DND-41 (cell line): Measurements from ENCODE around the gene MRTFA.
"Not testable (repeated sequence)": the region's sequence is repeated elsewhere in the genome, so short reads cannot be mapped to it uniquely, and the experiment has no call there.

Source experiments
- ATAC-seq: fragments of 200-7000 bp; cut with Tn5 transposase; 3 replicates; pipeline ENCODE4 v1.9.1; 2021; ENCODE audit warnings: low read depth; ENCODE audit not compliant: insufficient read depth
- DNase-seq: peaks from one replicate; pipeline ENCODE4 v3.0.0-alpha.2; 2020
- H2AFZ ChIP-seq: 2 replicates; pipeline ENCODE4 v1.6.0; 2012; ENCODE audit warnings: low read depth, low read length
- H3K27ac ChIP-seq: 2 replicates; pipeline ENCODE4 v1.5.1; 2012; ENCODE audit warnings: low read length, inconsistent platforms
- H3K27me3 ChIP-seq: fragments of 200-600 bp; sonication (generic); 2 replicates; pipeline ENCODE4 v1.6.0; 2012; ENCODE audit warnings: low read length, mild to moderate bottlenecking, inconsistent platforms; ENCODE audit not compliant: insufficient read depth, poor library complexity
- H3K36me3 ChIP-seq: 2 replicates; pipeline ENCODE4 v1.5.1; 2012; ENCODE audit warnings: low read length, inconsistent platforms; ENCODE audit not compliant: insufficient read depth
- H3K4me1 ChIP-seq: 2 replicates; pipeline ENCODE4 v1.5.1; 2012; ENCODE audit warnings: mild to moderate bottlenecking, low read length; ENCODE audit not compliant: insufficient read depth
- H3K4me2 ChIP-seq: 2 replicates; pipeline ENCODE4 v1.6.0; 2012; ENCODE audit warnings: mild to moderate bottlenecking, moderate library complexity, low read length, inconsistent platforms; ENCODE audit not compliant: insufficient read depth
- H3K4me3 ChIP-seq, 2 experiments: fragments of 200-600 bp in 1 of 2; shearing (Covaris generic) in 1 of 2; 2 replicates each; pipeline ENCODE4 v1.5.1; 2012 to 2016; ENCODE audit warnings: inconsistent platforms in 2 of 2, low read length in 2 of 2, mild to moderate bottlenecking in 2 of 2, low read depth in 1 of 2, moderate library complexity in 1 of 2
- H3K79me2 ChIP-seq: 2 replicates; pipeline ENCODE4 v1.6.0; 2012; ENCODE audit warnings: low read length, inconsistent platforms; ENCODE audit not compliant: insufficient read depth
- H3K9ac ChIP-seq: 2 replicates; pipeline ENCODE4 v1.6.0; 2012; ENCODE audit warnings: low read depth, mild to moderate bottlenecking, inconsistent platforms, low read length, moderate library complexity
- H3K9me3 ChIP-seq: 2 replicates; pipeline ENCODE4 v1.5.1; 2012; ENCODE audit warnings: low read length, moderate library complexity, mild to moderate bottlenecking, inconsistent platforms; ENCODE audit not compliant: insufficient read depth, severe bottlenecking
- H4K20me1 ChIP-seq: 2 replicates; pipeline ENCODE4 v1.6.0; 2012; ENCODE audit warnings: low read length; ENCODE audit not compliant: insufficient read depth
- EZH2 ChIP-seq: IDR thresholded peaks from 3 replicates; pipeline ENCODE4 v1.6.1; 2012; ENCODE audit warnings: borderline replicate concordance, low read depth, mild to moderate bottlenecking, moderate library complexity, low read length, inconsistent platforms; ENCODE audit not compliant: severe bottlenecking
- TF ChIP-seq, protein P1 (sequence below): IDR thresholded peaks from 2 replicates; pipeline ENCODE4 v1.5.1; 2012; ENCODE audit warnings: borderline replicate concordance, low read length, moderate library complexity, mild to moderate bottlenecking; ENCODE audit not compliant: poor library complexity, severe bottlenecking; ENCODE audit errors: extremely low read depth

Gene MRTFA

DNA sequence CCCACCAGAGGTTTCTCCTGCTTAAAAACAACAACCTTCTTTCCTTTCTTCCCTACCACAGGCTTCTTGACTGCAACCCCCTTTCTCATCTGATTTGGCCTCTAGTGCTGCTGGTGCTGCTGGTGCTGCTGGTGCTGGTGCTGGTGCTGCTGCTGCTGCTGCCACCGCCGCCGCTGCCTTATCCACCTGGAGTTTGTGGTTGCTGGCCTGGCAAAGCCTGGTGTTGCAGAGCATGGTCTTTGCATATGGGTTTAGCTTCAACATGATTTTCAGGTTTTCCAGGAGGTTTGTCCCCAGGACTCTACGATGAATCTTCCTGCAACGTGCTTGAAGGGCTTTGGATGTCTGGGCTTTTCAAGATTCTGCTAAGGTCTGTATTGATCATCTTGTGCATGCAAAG lies 49.7 kb downstream of the MRTFA start:
- Histone ChIP-seq H3K4me3 (no peak overlapping the region), H3K27ac (no peak overlapping the region), H3K9ac (no peak overlapping the region), H3K4me1 (no peaks in the 10 kb centered on the region), H2AFZ (no peak overlapping the region), H3K4me2 (no peak overlapping the region), H3K27me3 (no peaks in the 10 kb centered on the region), H3K79me2 (peaks cover 51% of the 10 kb centered on the region), H3K9me3 (no peaks in the 10 kb centered on the region), H3K36me3 (peaks cover 10% of the 10 kb centered on the region; the same call in 1 of the 2 replicates), H4K20me1 (no peaks in the 10 kb centered on the region; the same call in 1 of the 2 replicates)
- ATAC-seq = no peak
- no peak for TF ChIP-seq EZH2
- TF ChIP-seq, protein P1, sequence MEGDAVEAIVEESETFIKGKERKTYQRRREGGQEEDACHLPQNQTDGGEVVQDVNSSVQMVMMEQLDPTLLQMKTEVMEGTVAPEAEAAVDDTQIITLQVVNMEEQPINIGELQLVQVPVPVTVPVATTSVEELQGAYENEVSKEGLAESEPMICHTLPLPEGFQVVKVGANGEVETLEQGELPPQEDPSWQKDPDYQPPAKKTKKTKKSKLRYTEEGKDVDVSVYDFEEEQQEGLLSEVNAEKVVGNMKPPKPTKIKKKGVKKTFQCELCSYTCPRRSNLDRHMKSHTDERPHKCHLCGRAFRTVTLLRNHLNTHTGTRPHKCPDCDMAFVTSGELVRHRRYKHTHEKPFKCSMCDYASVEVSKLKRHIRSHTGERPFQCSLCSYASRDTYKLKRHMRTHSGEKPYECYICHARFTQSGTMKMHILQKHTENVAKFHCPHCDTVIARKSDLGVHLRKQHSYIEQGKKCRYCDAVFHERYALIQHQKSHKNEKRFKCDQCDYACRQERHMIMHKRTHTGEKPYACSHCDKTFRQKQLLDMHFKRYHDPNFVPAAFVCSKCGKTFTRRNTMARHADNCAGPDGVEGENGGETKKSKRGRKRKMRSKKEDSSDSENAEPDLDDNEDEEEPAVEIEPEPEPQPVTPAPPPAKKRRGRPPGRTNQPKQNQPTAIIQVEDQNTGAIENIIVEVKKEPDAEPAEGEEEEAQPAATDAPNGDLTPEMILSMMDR = no peak
- no peak for DNase-seq

DNA sequence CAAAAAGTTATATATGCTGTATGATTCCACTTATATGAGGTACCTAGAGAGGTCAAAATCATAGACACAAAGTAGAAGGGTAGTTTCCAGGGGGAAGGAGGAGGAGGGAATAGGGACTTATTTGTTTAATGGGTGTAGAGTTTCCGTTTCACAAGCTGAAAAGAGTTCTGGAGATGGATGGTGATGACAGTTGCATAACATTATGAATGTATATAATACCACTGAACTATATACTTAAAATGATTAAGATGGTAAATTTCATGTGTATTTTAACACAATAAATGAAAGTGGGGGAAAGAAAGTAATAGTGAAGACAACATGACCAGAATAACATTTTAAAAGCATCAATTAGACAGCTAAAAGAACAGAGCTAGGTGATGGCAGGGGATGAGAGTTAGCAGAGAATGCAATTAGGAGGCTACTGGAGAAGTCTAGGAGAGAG lies 51.2 kb downstream of the MRTFA start:
- DNase-seq = no peak
- no peak for ATAC-seq
- H3K4me2 ChIP-seq = no peak overlapping the region
- no peak overlapping the region for H2AFZ ChIP-seq
- H3K4me1 ChIP-seq = no peaks in the 10 kb centered on the region
- H3K9me3 ChIP-seq = no peaks in the 10 kb centered on the region
- H3K27ac ChIP-seq = no peak overlapping the region
- H3K36me3 ChIP-seq = peaks cover 10% of the 10 kb centered on the region; the same call in 1 of the 2 replicates
- no peak overlapping the region for H3K9ac ChIP-seq
- H4K20me1 ChIP-seq = no peaks in the 10 kb centered on the region; the same call in 1 of the 2 replicates
- no peak overlapping the region for H3K4me3 ChIP-seq
- peaks cover 46% of the 10 kb centered on the region for H3K79me2 ChIP-seq
- H3K27me3 ChIP-seq = no peaks in the 10 kb centered on the region
- no peak for TF ChIP-seq EZH2
- TF ChIP-seq, protein P1 = no peak

GRCh38 chr22:40584766-40585165 lies 51.8 kb downstream of the MRTFA start:
- not testable (repeated sequence) for H3K4me2 ChIP-seq, H3K9me3 ChIP-seq, H2AFZ ChIP-seq, DNase-seq, H3K27me3 ChIP-seq, H3K4me1 ChIP-seq, ATAC-seq, H3K9ac ChIP-seq, H3K4me3 ChIP-seq, H4K20me1 ChIP-seq, H3K27ac ChIP-seq
- peaks cover 10% of the 10 kb centered on the region; the same call in 1 of the 2 replicates for H3K36me3 ChIP-seq
- peaks cover 46% of the 10 kb centered on the region for H3K79me2 ChIP-seq

DNA sequence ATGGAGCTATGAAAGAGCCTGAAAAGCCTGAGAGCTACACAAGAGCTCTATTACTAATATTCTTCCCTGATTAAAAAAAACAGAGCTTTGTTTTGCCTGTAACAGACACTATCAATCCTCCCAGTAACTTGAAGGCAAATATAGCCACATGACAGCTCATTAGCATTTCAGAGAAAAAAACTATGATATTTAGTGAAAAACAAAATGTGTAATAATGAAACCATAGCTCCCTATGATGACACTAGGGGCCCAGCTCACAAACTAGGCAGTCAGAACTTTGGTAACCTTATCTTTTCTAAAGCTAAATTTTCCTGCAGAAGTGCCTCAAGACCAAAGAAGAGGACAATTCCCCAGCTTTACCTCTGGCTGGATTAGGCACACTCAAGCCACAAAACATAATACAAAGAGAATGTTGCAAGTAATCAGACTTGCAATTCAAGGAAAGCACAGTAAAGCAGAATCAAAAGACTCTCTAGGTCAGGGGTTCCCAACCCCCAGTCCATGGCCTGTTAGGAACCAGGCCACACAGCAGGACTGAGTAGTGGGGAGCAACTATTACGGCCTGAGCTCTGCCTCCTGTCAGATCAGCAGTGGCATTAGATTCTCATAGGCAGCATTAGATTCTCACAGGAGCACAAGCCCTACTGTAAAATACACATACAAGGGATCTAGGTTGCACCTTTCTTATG lies 53.3 kb downstream of the MRTFA start:
- H3K4me2 ChIP-seq = no peak overlapping the region
- TF ChIP-seq, protein P1 = no peak
- TF ChIP-seq EZH2 = no peak

More for the DNA sequence above, 53.3 kb downstream of the MRTFA start:
- H4K20me1 ChIP-seq = no peaks in the 10 kb centered on the region; the same call in 1 of the 2 replicates
- DNase-seq = no peak
- ATAC-seq = no peak
- no peaks in the 10 kb centered on the region for H3K9me3 ChIP-seq
- H3K4me3 ChIP-seq = no peak overlapping the region
- H3K4me1 ChIP-seq = no peaks in the 10 kb centered on the region
- H2AFZ ChIP-seq = no peak overlapping the region
- H3K36me3 ChIP-seq = peaks cover 6% of the 10 kb centered on the region; the same call in 1 of the 2 replicates
- no peak overlapping the region for H3K27ac ChIP-seq
- H3K9ac ChIP-seq = no peak overlapping the region
- H3K79me2 ChIP-seq = peaks cover 38% of the 10 kb centered on the region
- no peaks in the 10 kb centered on the region for H3K27me3 ChIP-seq
